ENCODE data around the gene HIPK1.
"Not testable (repeated sequence)": the region's sequence is repeated elsewhere in the genome, so short reads cannot be mapped to it uniquely, and the experiment has no call there.

DNA sequence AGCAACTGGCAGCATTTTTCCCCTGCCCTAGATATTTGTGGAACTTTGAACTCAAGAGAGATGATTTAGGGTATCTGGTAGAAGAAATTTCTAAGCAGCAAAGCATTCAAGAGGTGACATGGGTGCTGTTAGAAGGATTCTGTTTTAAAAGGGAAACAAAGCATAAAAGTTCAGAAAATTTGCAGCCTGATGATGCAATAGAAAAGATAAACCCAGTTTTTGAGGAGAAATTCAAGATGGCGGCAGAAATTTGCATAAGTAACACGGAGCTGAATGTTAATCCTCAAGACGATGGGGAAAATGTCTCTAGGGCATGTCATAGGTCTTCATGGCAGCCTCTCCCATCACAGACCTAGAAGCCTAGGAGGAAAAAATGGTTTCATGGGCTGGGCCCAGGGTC is 90.6 kb downstream of the HIPK1 start:
- TF ChIP-seq CTCF, EZH2phosphoT487, EZH2 (IDR thresholded peaks at IDR 0.05): not testable (repeated sequence)
